Common myeloid progenitor, CD34-positive (primary cell): Measurements from ENCODE around the gene CCNA1. TPM values are rescaled to one million over a fixed set of nuclear protein-coding genes. Genes with fewer than 3 reads are reported as not detected.

ENCODE experiments used
- CTCF ChIA-PET: fragments of 350-600 bp; sonication (Branson Sonifier 250); formaldehyde crosslinking; loops from one replicate; lab custom pipeline; 2021; ENCODE audit warnings: antibody characterized with exemption; lab: Charles Lee
- POLR2A ChIA-PET: fragments of 350-600 bp; sonication (Branson Sonifier 250); formaldehyde crosslinking; loops from one replicate; lab custom pipeline; 2021; ENCODE audit warnings: antibody characterized with exemption; lab: Charles Lee
- DNase-seq, 3 donors: peaks; one replicate each; pipeline versions ENCODE4 v3.0.0 to v3.0.0-alpha.2; 2013
- H3K27ac ChIP-seq, 2 experiments: 1 replicate in 1 of 2; 2 replicates in 1 of 2; pipeline ENCODE4 v1.7.0; 2013; ENCODE audit warnings: inconsistent platforms in 2 of 2, low read length in 2 of 2, mild to moderate bottlenecking in 2 of 2, low read depth in 1 of 2, moderate library complexity in 1 of 2; ENCODE audit not compliant: severe bottlenecking in 2 of 2, insufficient read depth in 1 of 2, poor library complexity in 1 of 2
- H3K27me3 ChIP-seq, 5 experiments: replicated peaks in 2 of 5; 1 replicate in 3 of 5; 2 replicates in 2 of 5; pipeline versions ENCODE4 v1.6.1 to v1.7.0; 2013; ENCODE audit warnings: low read length in 4 of 5, mild to moderate bottlenecking in 2 of 5, moderate library complexity in 2 of 5, inconsistent platforms in 1 of 5; ENCODE audit not compliant: insufficient read depth in 5 of 5, control insufficient read depth in 4 of 5
- H3K36me3 ChIP-seq, 4 experiments: 1 replicate in 2 of 4; 2 replicates in 2 of 4; pipeline versions ENCODE4 v1.6.1 to v1.7.0; 2013; ENCODE audit warnings: low read length in 3 of 4, control low read depth in 1 of 4, mild to moderate bottlenecking in 1 of 4; ENCODE audit not compliant: control insufficient read depth in 4 of 4, insufficient read depth in 4 of 4
- H3K4me1 ChIP-seq, 4 experiments: 1 replicate in 3 of 4; 2 replicates in 1 of 4; pipeline versions ENCODE4 v1.6.1 to v1.7.1; 2013; ENCODE audit warnings: low read length in 3 of 4, mild to moderate bottlenecking in 3 of 4, control low read depth in 1 of 4, inconsistent platforms in 1 of 4, moderate library complexity in 1 of 4; ENCODE audit not compliant: control insufficient read depth in 4 of 4, insufficient read depth in 4 of 4; ENCODE audit errors: control extremely low read depth in 1 of 4
- H3K4me3 ChIP-seq, 7 experiments: 1 replicate in 4 of 7; 2 replicates in 3 of 7; pipeline versions ENCODE4 v1.5.1 to v1.7.0; 2013; ENCODE audit warnings: mild to moderate bottlenecking in 7 of 7, low read length in 6 of 7, moderate library complexity in 6 of 7, inconsistent platforms in 2 of 7, low read depth in 2 of 7, control low read depth in 1 of 7; ENCODE audit not compliant: insufficient read depth in 4 of 7, control insufficient read depth in 1 of 7; ENCODE audit errors: extremely low read depth in 1 of 7
- H3K9me3 ChIP-seq, 5 experiments: 1 replicate in 4 of 5; 2 replicates in 1 of 5; pipeline versions ENCODE4 v1.6.1 to v1.7.1; 2013; ENCODE audit warnings: low read length in 4 of 5, mild to moderate bottlenecking in 2 of 5, inconsistent platforms in 1 of 5, low read depth in 1 of 5, moderate library complexity in 1 of 5; ENCODE audit not compliant: control insufficient read depth in 4 of 5, insufficient read depth in 2 of 5; ENCODE audit errors: control extremely low read depth in 1 of 5
- WGBS: methylation state at CpG from one replicate; pipeline ENCODE4 v1.1.5; 2013; ENCODE audit not compliant: insufficient coverage; 5-methylcytosine and 5-hydroxymethylcytosine counted together
- polyA plus RNA-seq: library from polyadenylated mRNA; unstranded; fragments of 120-200 nt; gene quantifications from one replicate; pipeline ENCODE4 v1.2.1, GENCODE V29; 2013

CCNA1 gene
- 0.44 TPM for polyA plus RNA-seq

- ChIA-PET POLR2A (no interaction called here), CTCF (interaction anchor here (1.4 kb wide), 1 partner anchor 11 kb away, joined by 3 read pairs; no protein-coding TSS in a partner anchor)
- no peak within 1 kb of the TSS for H3K27ac ChIP-seq
- no peaks in the 10 kb centered on the region for H3K9me3 ChIP-seq
- H3K27me3 ChIP-seq, result peaks cover 0 to 46% (median 24%) of the 10 kb centered on the region in 5 experiments
- H3K36me3 ChIP-seq, result no peaks in the 10 kb centered on the region
- H3K4me3 ChIP-seq, result peak within 1 kb of the TSS; percentile 0 to 76 (median 68)
- WGBS, result 0% methylated on average over 31 of the region's 46 CpGs
- H3K4me1 ChIP-seq, result peaks cover 4 to 38% (median 30%) of the 10 kb centered on the region in 4 experiments
- peak in 1 of 3 donors; percentile 48 for DNase-seq
These were observed at the start of gene CCNA1 for GRCh38 chr13:36432106-36432544. Gene CCNA1 (plus strand): TSS chr13:36432495. CDS start chr13:36433057, 562 bp downstream.

GRCh38 chr13:36385489-36385888, 46.8 kb upstream of the CCNA1 start:
- WGBS, result 90% methylated on average over 1 of the region's 1 CpG
- Histone ChIP-seq H3K36me3 (no peaks in the 10 kb centered on the region), H3K4me1 (no peaks in the 10 kb centered on the region), H3K9me3 (no peaks in the 10 kb centered on the region), H3K27ac (no peak overlapping the region), H3K4me3 (no peak overlapping the region), H3K27me3 (no peaks in the 10 kb centered on the region)
- CTCF ChIA-PET, result no interaction called here
- POLR2A ChIA-PET, result no interaction called here
- no peak for DNase-seq

- DNase-seq, result peak; percentile 52 to 64 (median 61)
- Histone ChIP-seq H3K9me3 (peaks cover 0 to 3% (median 0%) of the 10 kb centered on the region in 5 experiments), H3K27me3 (no peaks in the 10 kb centered on the region), H3K4me1 (peaks cover 0 to 3% (median 0%) of the 10 kb centered on the region in 4 experiments), H3K27ac (no peak overlapping the region), H3K4me3 (peak overlapping the region in 1 of 7 experiments; percentile 23), H3K36me3 (no peaks in the 10 kb centered on the region)
- POLR2A ChIA-PET, result interaction anchor here (0.7 kb wide), 1 partner anchor 48 kb away, joined by 3 read pairs; no protein-coding TSS in a partner anchor
- CTCF ChIA-PET, result interaction anchor here (0.8 to 1.9 kb wide), 11 partner anchors 11 to 588 kb away, joined by 3 to 8 read pairs (median 3); partner anchors contain the start of gene SPART
- 0% methylated on average over 2 of the region's 2 CpGs for WGBS
These were observed 37.0 kb upstream of the CCNA1 start for GRCh38 chr13:36395280-36395679.

- DNase-seq, result no peak
- POLR2A ChIA-PET, result no interaction called here
- Histone ChIP-seq H3K36me3 (no peaks in the 10 kb centered on the region), H3K27me3 (no peaks in the 10 kb centered on the region), H3K4me1 (peaks cover 0 to 9% (median 0%) of the 10 kb centered on the region in 4 experiments), H3K27ac (no peak overlapping the region), H3K4me3 (no peak overlapping the region), H3K9me3 (no peaks in the 10 kb centered on the region)
- 100% methylated on average over 1 of the region's 1 CpG for WGBS
- CTCF ChIA-PET, result interaction anchor here (0.9 to 2.7 kb wide), 3 partner anchors 9 to 15 kb away, joined by 4 to 7 read pairs (median 4); no protein-coding TSS in a partner anchor
These were observed 27.1 kb upstream of the CCNA1 start for GRCh38 chr13:36405151-36405550.

GRCh38 chr13:36412736-36413135, 19.6 kb upstream of the CCNA1 start:
- no peak overlapping the region for H3K4me3 ChIP-seq
- no peaks in the 10 kb centered on the region for H3K36me3 ChIP-seq
- H3K27me3 ChIP-seq, result no peaks in the 10 kb centered on the region
- no peak for DNase-seq
- H3K9me3 ChIP-seq, result no peaks in the 10 kb centered on the region
- 0% methylated on average over 1 of the region's 1 CpG for WGBS
- peaks cover 5 to 17% (median 11%) of the 10 kb centered on the region in 4 experiments for H3K4me1 ChIP-seq
- no peak overlapping the region for H3K27ac ChIP-seq
- CTCF ChIA-PET, result no interaction called here
- POLR2A ChIA-PET, result no interaction called here

- Histone ChIP-seq H3K36me3 (no peaks in the 10 kb centered on the region), H3K4me3 (no peak overlapping the region), H3K27me3 (no peaks in the 10 kb centered on the region), H3K27ac (no peak overlapping the region), H3K4me1 (peaks cover 9 to 18% (median 13%) of the 10 kb centered on the region in 4 experiments), H3K9me3 (no peaks in the 10 kb centered on the region)
- no peak for DNase-seq
- 100% methylated on average over 1 of the region's 1 CpG for WGBS
- ChIA-PET CTCF (no interaction called here), POLR2A (no interaction called here)
These were observed 19.1 kb upstream of the CCNA1 start for GRCh38 chr13:36413161-36413560.

GRCh38 chr13:36414461-36414860, 17.8 kb upstream of the CCNA1 start:
- DNase-seq, result peak in 1 of 3 donors; percentile 24
- POLR2A ChIA-PET, result no interaction called here
- Histone ChIP-seq H3K4me1 (peaks cover 12 to 27% (median 19%) of the 10 kb centered on the region in 4 experiments), H3K9me3 (no peaks in the 10 kb centered on the region), H3K4me3 (no peak overlapping the region), H3K36me3 (no peaks in the 10 kb centered on the region), H3K27ac (no peak overlapping the region), H3K27me3 (no peaks in the 10 kb centered on the region)
- WGBS, result no CpG with 5 or more reads among the region's 3 CpGs
- CTCF ChIA-PET, result interaction anchor here (0.6 to 1.7 kb wide), 4 partner anchors 15 to 448 kb away, joined by 3 to 4 read pairs (median 4); no protein-coding TSS in a partner anchor
